HEK293 (cell line): ENCODE data around the gene NDUFV2.
A peak's percentile ranks its signal among the peaks of the same experiment; 100 is the strongest.
"Not testable (repeated sequence)": the region's sequence is repeated elsewhere in the genome, so short reads cannot be mapped to it uniquely, and the experiment has no call there.

ENCODE experiments used
- CTCF ChIA-PET: fragments of 350-600 bp; formaldehyde crosslinking; extraction: SDS; loops from one replicate; lab custom pipeline; 2021; ENCODE audit warnings: antibody characterized with exemption; lab: Yijun Ruan, JAX
- POLR2A ChIA-PET: fragments of 300-600 bp; formaldehyde crosslinking; extraction: SDS; loops from one replicate; lab custom pipeline; 2020; ENCODE audit warnings: antibody characterized with exemption, inconsistent platforms; lab: Yijun Ruan, JAX
- H3K27ac ChIP-seq: fragments of 200-500 bp; sonication (Bioruptor generic); 2 replicates; pipeline ENCODE4 v1.5.1; 2014; ENCODE audit warnings: low read depth, low read length, control low read depth, inconsistent platforms; ENCODE audit errors: extremely low read depth
- H3K36me3 ChIP-seq, 2 experiments: fragments of 200-500 bp in 1 of 2; sonication (Bioruptor generic) in 1 of 2; 1 replicate in 1 of 2; 2 replicates in 1 of 2; pipeline ENCODE4 v1.5.1; 2014 to 2017; ENCODE audit warnings: inconsistent platforms in 2 of 2, low read length in 2 of 2; ENCODE audit not compliant: control insufficient read depth in 2 of 2, insufficient read depth in 1 of 2
- H3K4me1 ChIP-seq: fragments of 200-500 bp; sonication (Bioruptor generic); 2 replicates; pipeline ENCODE4 v1.5.1; 2014; ENCODE audit warnings: mild to moderate bottlenecking, low read length, inconsistent platforms; ENCODE audit not compliant: control insufficient read depth, insufficient read depth
- H3K4me3 ChIP-seq: 2 replicates; pipeline ENCODE4 v1.5.1; 2011; ENCODE audit warnings: low read depth, mild to moderate bottlenecking, control low read depth, low read length, moderate library complexity
- H3K9me3 ChIP-seq: fragments of 200-500 bp; sonication (Bioruptor generic); 2 replicates; pipeline ENCODE4 v1.5.1; 2014; ENCODE audit warnings: low read depth, low read length, inconsistent platforms; ENCODE audit not compliant: control insufficient read depth, insufficient read depth
- CTCF ChIP-seq: fragments of 450-650 bp; formaldehyde crosslinking; IDR thresholded peaks from 2 replicates; pipeline ENCODE4 v1.5.1; 2016; ENCODE audit warnings: missing biosample characterization, missing genetic modification characterization
- ZFP37 ChIP-seq: fragments of 450-650 bp; formaldehyde crosslinking; IDR thresholded peaks from 2 replicates; pipeline ENCODE4 v1.5.1; 2016; ENCODE audit warnings: missing biosample characterization, missing genetic modification characterization
- ZFP69B ChIP-seq: fragments of 450-650 bp; formaldehyde crosslinking; IDR thresholded peaks from 2 replicates; pipeline ENCODE4 v1.5.1; 2016; ENCODE audit warnings: missing biosample characterization, missing genetic modification characterization
- ZNF112 ChIP-seq: fragments of 450-650 bp; formaldehyde crosslinking; IDR thresholded peaks from 2 replicates; pipeline ENCODE4 v1.5.0; 2017; ENCODE audit warnings: missing biosample characterization, missing genetic modification characterization
- ZNF133 ChIP-seq: fragments of 450-650 bp; formaldehyde crosslinking; IDR thresholded peaks from 2 replicates; pipeline ENCODE4 v1.5.1; 2016; ENCODE audit warnings: missing biosample characterization, missing genetic modification characterization
- ZNF146 ChIP-seq: fragments of 450-650 bp; formaldehyde crosslinking; IDR thresholded peaks from 2 replicates; pipeline ENCODE4 v1.5.1; 2016; ENCODE audit warnings: missing biosample characterization, missing genetic modification characterization
- ZNF223 ChIP-seq: fragments of 450-650 bp; formaldehyde crosslinking; IDR thresholded peaks from 2 replicates; pipeline ENCODE4 v1.5.1; 2016; ENCODE audit warnings: missing biosample characterization, missing genetic modification characterization
- ZNF248 ChIP-seq: fragments of 450-650 bp; formaldehyde crosslinking; IDR thresholded peaks from 2 replicates; pipeline ENCODE4 v1.5.1; 2017; ENCODE audit warnings: missing biosample characterization, missing genetic modification characterization
- ZNF280C ChIP-seq: fragments of 450-650 bp; formaldehyde crosslinking; IDR thresholded peaks from 2 replicates; pipeline ENCODE4 v1.5.1; 2016; ENCODE audit warnings: missing biosample characterization, missing genetic modification characterization
- ZNF292 ChIP-seq: fragments of 450-650 bp; formaldehyde crosslinking; IDR thresholded peaks from 2 replicates; pipeline ENCODE4 v1.5.1; 2016; ENCODE audit warnings: low read depth, missing biosample characterization, missing genetic modification characterization, borderline replicate concordance
- ZNF366 ChIP-seq: fragments of 450-650 bp; formaldehyde crosslinking; conservative IDR thresholded peaks from 2 replicates; pipeline ENCODE4 v1.5.1; 2016; ENCODE audit warnings: missing biosample characterization, missing genetic modification characterization
- ZNF513 ChIP-seq: fragments of 450-650 bp; IDR thresholded peaks from 2 replicates; pipeline ENCODE4 v1.5.1; 2018; ENCODE audit warnings: missing biosample characterization, missing genetic modification characterization
- ZNF514 ChIP-seq: fragments of 450-650 bp; formaldehyde crosslinking; IDR thresholded peaks from 2 replicates; pipeline ENCODE4 v1.5.1; 2016; ENCODE audit warnings: missing biosample characterization, missing genetic modification characterization
- ZNF843 ChIP-seq: fragments of 450-650 bp; formaldehyde crosslinking; IDR thresholded peaks from 2 replicates; pipeline ENCODE4 v1.5.1; 2016; ENCODE audit warnings: missing biosample characterization, missing genetic modification characterization

The NDUFV2 gene

GRCh38 chr18:9165883-9166282 is 63.4 kb downstream of the NDUFV2 start:
- not testable (repeated sequence) for H3K4me3 ChIP-seq
- peak; percentile 53; the same call in 1 of the 2 replicates for TF ChIP-seq ZNF146 (tag by site-specific recombination)
- TF ChIP-seq, all 188 proteins: peak for 1; not testable (repeated sequence) for 187
- H3K36me3 ChIP-seq, H3K9me3 ChIP-seq, H3K4me1 ChIP-seq, CTCF ChIA-PET, H3K27ac ChIP-seq, POLR2A ChIA-PET: not testable (repeated sequence)

- H3K9me3 ChIP-seq, H3K4me3 ChIP-seq, H3K27ac ChIP-seq, H3K36me3 ChIP-seq, H3K4me1 ChIP-seq, POLR2A ChIA-PET, CTCF ChIA-PET: not testable (repeated sequence)
These were observed 67.0 kb downstream of the NDUFV2 start for GRCh38 chr18:9169515-9169914.

GRCh38 chr18:9171919-9172318 is 69.4 kb downstream of the NDUFV2 start:
- POLR2A ChIA-PET, H3K27ac ChIP-seq, H3K36me3 ChIP-seq, CTCF ChIA-PET, H3K4me1 ChIP-seq, H3K9me3 ChIP-seq, H3K4me3 ChIP-seq: not testable (repeated sequence)

GRCh38 chr18:9172506-9173127 is 70.1 kb downstream of the NDUFV2 start:
- Histone ChIP-seq H3K9me3 (no peaks in the 10 kb centered on the region), H3K36me3 (no peaks in the 10 kb centered on the region), H3K27ac (no peak overlapping the region), H3K4me3 (no peak overlapping the region), H3K4me1 (no peaks in the 10 kb centered on the region)
- CTCF ChIA-PET, result no interaction called here
- POLR2A ChIA-PET, result no interaction called here
- TF ChIP-seq ZNF514 (tag by site-specific recombination) (no peak), CTCF (tag by site-specific recombination) (no peak), ZNF292 (no peak), ZNF513 (no peak)
- TF ChIP-seq, all 188 proteins: peak for 0

GRCh38 chr18:9173770-9174233 is 71.3 kb downstream of the NDUFV2 start:
- POLR2A ChIA-PET, result no interaction called here

More at GRCh38 chr18:9173770-9174233, 71.3 kb downstream of the NDUFV2 start:
- no peak overlapping the region for H3K27ac ChIP-seq
- CTCF ChIA-PET, result no interaction called here
- no peak overlapping the region for H3K4me3 ChIP-seq
- TF ChIP-seq ZNF133, result no peak
- TF ChIP-seq ZNF223, result no peak
- no peak for TF ChIP-seq ZNF366
- no peak for TF ChIP-seq ZFP37
- TF ChIP-seq ZFP69B (tag by site-specific recombination), result no peak
- TF ChIP-seq ZNF843 (tag by site-specific recombination), result no peak
- no peak for TF ChIP-seq ZNF248
- TF ChIP-seq ZNF280C (tag by site-specific recombination), result no peak
- no peak for TF ChIP-seq ZNF112 (tag by site-specific recombination)
- no peaks in the 10 kb centered on the region for H3K4me1 ChIP-seq
- no peaks in the 10 kb centered on the region for H3K9me3 ChIP-seq
- H3K36me3 ChIP-seq, result no peaks in the 10 kb centered on the region
